KG1 (cell line): ENCODE measurements around the gene RTL1.

ENCODE experiments used
- DNase-seq: peaks from one replicate; lab custom pipeline; 2025; lab: John Stamatoyannopoulos, UW

The RTL1 gene

DNA sequence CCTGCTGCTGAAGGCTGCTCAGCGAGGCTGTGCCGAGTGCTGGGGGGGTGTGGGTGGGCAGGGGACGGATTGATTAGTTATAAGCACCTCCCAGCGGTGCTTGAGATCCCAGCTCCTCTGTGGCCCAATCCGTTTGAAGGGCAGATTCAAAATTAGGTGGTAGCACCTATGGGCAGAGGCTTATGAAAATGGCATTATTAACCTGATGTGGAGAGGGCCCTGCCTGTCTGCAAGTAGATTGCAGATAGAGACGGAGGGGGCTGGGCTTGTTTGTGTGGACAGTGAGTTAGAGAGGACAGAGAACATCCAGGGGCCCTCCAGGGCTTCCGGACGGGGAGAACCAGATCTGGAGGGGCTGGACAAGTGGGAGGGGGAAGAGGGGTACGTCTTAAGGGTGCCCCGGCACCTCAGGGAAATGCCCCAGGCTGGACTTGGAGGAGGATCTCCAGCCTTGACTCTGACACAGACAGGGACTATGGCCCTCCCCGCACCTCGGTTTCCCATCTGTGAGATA lies at the start of gene RTL1:
Gene RTL1, minus strand, starts transcription at position 51 of the 514 bp plus-strand sequence. CDS start 18,934 bp downstream, outside the sequence.
- DNase-seq, result no peak

DNA sequence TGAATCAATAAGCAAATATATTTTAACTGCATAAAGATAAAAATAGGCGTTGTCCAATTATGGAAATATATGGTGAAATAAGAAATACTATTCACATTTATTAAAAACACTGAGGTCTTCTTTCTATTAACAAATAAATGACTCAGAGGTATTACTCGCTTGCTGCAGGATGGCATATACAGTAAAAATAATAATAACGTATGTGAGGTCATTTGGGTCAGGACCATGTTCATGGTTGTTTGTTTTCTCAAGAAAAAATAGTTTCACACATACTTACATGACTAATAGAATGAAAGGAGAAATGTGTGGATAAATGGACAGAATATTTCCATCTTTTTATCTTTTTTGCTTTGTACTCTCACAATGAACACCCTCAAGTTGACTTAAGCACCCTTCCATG lies 46.5 kb upstream of the RTL1 start:
- DNase-seq, result no peak

DNA sequence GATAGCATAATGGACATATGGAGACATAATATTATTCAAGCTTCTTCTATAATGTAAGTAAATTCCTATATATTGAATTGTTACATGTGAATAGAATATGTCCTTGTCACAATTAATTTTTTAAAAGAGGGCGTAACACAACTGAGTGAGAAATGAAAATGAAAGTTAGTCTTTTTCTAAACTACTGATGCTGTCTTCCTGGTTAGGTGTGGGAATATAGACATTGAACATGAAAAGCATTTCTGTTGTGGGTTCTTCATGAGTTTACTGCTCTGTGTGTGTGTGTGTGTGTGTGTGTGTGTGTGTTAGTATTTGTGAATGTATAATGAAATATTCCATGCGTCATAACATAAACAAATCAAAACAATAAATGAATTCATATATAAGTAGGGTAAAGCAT lies 40.5 kb upstream of the RTL1 start:
- no peak for DNase-seq

DNA sequence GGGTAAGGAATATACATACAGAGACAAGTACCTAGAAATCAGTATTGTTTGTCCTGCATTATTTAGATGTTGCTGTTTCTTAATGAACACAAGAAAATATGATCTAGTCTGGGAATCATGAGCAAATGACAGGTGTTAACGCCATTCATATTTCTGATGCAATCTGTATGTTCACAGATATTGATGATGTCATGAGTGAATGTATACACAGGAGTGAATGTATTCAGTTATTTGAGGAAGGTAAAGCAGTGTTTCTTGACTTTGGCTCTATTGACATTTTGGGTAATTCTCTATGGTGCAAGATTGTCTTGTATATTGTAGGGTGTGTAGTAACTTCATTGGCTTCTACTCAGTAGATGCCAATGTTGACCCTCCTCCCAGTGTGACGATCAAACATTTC lies 26.7 kb upstream of the RTL1 start:
- no peak for DNase-seq

DNA sequence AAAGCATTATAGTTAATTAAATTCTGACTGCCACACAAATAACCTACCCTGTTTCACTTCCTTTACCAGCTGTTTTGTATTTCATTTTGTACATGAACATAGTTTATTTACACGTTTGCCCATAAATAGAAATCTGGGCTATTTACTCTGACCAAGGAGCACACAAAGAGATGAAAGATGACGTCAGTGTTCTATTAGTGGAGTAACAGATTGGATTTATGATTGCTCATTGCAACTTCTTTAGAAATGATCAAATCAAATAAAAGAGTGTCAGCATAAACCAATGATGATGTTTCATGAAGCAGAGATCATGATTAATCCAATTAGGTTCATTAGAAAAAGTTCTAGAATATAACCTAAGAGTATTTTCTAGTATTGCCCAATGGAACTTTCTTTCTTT lies 12.0 kb upstream of the RTL1 start:
- no peak for DNase-seq

DNA sequence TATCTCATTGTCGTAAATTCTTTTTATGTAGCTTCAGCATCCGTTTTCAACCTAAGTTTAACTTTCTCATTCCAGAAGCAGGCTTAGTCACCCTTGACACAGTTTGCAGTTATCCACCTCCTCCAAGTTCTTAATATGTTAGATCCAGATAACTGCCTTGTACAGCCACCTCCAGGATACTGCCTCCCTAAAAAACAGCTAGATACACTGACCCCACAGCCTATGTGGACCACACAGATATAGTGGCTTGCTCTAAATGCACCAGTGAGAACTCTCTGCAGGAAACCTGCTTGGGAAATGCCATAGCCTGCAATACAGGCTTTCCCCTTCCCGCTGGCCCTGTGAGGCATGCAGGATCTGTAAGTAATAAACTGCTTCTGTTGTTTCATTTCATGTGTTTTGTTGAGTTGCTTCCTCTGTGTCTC lies 11.1 kb upstream of the RTL1 start:
- DNase-seq, result no peak

DNA sequence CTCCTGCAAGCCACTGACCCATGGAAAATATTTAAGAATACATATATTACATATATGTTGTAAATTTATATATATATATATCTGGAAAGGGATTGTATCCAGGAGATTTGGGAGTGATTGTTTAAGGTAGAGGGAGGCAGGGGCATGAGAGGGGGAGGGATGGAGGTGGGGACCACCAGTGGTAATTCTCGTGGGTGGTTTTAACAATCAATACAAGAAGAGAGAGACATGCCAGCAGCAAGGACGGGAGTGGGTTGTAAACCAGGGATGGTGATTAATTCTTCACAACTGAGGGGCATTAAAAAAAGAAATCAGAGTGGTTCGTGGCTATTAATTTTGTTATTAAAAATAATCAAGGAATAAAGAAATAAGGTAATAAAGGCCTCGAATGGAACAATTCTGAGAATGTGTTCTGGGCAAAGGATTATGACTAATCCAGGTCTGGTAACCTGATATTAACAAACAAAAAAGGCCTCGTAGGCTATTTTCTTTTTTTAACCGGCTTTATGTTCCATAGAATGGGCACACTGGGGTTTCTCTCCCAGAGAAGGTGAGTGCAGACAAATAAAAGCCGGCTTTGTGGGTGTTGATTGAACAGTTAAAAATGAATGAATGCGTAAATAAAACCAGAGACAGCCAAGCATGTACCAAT lies 8.3 kb upstream of the RTL1 start:
- no peak for DNase-seq

DNA sequence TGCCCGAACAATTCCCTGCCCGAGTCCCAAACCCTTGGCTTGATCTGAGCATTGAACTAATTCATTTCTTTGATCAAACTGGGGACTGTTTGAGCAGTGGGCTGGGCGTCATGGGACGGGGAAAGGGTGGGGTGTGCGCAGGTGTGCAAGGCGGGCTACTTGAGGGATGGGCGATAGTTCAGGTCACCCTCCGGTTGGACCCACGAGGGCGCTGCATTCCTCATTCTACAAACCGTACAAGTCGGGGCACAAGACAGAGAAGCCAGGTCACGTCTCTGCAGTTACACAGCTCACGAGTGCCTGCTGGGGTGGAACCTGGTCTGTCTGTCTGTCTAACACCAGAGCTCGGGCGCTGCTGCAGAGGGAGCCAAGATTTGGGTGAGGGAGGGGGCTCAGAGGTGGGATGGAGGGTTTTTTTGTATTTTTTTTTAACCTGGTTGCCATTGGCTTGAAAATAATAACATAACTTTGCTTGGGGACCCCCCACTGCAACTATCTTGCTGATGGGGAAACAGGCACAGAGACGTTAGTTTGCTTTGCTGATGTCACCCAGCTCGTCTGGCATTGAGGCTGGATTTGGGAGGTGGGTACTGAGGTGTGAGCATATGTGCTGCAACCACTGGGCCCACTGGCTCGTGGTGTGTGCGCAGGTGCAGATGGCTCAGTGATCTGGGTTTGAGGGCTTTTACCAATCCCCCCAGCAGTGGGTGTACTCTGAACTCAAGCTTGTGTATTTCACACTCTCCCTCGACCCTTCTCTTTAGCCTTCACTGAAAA lies 7.6 kb upstream of the RTL1 start:
- DNase-seq, result no peak

DNA sequence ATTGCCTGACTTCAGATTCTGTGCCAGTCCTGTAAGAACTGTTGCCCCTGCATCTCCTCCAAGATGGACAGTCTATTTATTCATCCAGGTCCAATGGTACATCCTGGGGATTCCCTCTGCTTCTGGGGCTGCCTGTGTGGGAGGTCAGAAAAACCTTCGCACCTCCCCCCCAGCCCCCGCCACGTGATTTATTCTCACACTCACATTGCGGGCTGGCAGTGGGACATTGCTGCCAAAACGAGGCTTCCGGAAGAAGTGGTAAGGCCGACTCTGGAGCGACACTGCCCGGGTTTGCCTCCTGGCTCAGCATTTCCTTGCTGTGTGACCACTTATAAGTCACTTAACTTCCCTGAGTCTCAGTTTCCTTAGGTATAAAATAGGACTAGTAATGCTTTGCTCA lies 5.9 kb upstream of the RTL1 start:
- no peak for DNase-seq

DNA sequence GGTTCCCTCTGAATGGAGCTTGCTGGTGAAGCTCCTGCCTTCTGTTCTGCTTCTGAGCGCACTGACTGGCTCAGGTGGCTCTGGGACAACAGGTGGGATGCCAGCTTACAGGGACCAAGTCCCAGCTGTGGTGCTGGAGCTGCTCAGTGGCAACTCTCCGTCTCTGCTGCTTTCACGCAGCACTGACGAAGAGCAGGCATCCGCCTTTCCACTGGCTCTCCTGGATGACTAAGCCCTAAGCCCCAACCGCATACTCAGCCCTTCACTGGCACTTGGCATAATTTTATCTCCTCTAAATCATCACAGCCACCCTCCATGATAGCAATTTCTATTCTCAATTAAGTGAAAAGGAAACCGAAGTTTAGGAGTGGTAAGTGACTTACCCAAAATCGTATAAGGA lies 3.7 kb upstream of the RTL1 start:
- DNase-seq, result no peak

DNA sequence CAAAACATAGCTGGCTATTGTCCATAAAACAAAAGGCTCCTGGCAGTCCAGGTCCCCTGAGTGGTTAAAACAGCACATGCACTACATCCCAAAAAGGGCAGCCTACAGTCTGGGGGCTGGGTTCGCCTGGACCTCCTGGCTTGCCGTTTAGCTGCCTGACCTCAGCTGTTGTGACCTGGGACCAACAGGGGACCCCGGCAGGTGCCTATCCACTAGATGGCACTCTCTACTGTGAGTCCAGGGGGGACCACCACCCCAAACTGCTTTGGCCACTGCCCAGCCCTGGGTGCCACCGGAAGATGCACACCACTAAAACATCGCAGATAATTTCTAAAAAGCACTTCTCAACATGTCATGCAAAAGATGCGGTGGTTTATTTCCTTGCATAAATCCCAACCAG lies 2.9 kb upstream of the RTL1 start:
- no peak for DNase-seq

DNA sequence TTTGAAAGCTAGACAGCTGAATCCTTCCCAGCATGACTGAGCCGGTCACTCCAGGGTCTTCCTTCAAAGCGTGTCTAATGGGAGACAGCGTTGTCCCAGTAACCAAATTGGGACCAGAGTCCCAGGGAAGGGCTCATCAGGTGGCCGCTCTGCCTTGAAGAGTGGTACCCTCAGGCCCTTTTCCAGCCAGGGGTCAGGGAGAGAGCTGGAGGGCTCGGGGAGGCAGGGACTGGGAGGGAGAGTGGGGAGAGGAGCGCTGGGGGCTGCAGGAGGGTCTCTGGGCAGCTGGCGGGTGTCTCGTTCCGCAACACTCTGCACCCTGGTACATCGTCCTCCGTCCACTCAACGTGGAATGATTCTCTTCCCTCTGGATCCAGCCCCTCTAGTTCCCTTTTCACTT lies 1.6 kb upstream of the RTL1 start:
- DNase-seq, result no peak

DNA sequence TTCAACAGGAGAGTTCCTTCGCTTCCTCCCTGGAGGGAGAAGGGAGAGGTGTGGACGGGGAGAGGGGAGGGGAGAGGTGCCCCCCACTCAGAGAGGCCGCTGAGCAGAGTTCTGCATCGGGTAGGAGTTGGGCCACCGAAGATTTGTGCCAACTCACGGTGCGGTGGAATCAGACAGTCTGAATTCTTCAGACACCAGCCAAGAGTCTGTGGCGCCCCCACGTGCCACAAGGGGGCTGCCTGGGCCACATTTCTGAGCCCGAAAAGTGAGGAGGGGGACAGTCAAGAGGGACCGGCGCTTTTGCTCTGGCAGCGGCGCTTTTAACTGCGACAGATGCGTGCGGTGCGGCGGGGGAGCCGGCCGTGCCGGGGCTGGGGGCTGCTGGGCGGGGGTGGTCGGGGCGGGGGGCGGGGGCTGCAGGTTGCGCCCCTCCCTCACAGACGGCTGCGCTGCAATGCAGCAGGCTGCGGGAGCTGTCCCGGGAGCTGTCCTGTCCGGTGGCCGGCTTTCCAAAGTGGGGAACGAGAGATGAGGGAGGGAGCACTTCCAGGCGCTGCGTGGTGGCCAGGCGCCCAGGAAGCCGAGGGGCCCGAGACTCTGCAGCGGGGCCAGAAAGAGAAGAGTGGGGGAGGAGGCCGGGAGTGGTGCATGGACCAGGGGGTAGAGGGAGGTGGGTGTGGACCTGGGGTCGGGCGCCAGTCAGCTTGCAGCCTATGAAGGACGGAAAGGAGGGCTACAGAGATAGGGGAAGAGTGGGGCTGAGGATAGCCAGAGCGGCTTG lies 975 bp upstream of the RTL1 start:
- DNase-seq, result no peak

DNA sequence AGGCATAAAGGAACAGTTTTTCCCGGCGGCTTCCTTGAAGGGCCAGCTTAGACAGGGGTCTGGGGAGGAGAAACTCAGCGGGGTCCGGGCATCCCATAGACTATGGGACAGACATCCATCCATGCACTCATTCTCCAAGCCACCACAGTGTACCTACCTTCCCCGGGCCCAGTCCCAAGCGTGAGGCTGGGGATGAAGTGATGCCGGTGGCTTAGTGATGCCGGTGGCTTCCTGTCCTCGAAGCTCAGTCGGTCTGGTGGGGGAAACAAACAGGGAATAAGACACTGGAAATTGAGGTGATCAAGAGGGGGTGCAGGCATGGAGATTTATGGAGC lies 421 bp downstream of the RTL1 start:
- DNase-seq, result no peak

DNA sequence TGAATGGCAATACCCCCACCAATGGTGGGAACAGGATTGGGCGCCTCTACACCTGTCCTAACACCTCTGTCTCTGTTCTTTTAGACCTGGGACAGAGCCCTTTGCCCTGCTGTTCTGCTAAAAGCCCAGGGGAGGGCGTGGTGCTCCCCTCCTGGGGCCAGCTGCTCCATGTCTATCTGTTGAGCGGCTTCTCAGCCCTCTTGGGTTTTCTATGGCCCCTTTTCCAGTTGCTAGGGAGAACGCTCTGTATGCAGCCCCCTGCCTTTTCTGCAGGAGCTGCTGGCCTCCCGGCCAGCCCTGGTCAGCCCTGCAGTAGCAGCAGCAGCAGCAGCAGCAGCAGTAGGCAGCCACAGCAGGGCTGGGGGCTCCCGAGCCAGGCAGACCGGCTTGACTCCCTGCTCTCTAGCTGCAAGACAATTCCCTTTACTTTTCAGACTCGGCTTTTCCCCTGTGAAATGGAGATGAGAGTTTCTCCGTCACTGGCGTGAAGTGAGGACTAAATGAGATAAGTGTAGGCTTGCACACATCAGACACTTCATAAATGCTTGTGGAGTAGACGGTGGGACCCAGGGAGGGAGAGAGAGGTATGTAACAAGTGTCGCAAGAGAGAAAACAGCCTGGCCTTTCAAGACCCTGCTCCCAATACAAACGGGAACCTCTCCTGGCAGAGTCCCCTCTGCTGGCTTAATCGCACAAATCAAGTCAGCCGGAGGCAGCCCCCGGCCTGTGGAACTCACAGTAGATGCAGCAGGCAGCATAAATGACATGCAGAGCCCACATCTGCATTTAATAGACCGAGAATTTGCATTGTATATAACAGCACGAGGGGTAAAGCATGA lies 1.0 kb downstream of the RTL1 start:
- DNase-seq, result no peak

DNA sequence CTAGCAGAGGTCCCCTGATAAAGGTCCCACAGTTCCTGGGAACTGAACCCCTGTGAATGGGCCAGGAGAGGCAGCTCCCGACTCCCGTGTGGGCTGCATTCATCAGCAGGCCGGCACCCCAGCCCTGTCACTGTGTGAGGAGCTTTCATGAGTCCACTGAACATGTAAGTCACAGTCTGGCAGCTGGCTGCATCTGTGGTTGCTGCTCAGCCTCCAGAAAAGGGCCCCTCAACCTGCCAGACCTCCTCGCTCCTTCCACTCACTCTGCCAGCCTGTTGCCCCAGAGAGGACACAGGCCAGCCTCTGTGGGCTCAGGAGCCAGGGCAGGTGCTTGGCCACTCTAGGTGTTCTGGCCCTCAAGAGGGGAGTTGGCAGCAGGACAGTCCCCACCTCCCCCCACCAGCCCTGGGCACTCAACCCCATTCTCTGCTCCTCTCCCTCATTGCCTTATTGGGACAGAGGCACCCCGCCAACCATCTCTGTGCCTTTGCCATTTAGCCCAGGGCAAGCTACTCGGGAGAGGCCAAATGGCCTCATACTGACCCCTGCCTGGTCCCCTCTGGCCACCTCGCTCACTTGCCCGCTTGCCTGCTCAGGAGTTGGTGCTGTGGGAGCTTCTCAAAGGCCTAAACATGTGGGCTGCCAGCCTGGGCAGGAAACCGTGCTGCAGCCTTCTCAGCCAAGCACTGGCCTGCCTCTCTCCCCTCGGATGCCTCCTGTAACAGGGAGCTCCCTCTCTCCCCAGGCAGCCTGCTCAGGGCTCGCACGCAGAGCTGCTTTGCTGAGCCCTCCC lies 1.9 kb downstream of the RTL1 start:
- DNase-seq, result no peak

DNA sequence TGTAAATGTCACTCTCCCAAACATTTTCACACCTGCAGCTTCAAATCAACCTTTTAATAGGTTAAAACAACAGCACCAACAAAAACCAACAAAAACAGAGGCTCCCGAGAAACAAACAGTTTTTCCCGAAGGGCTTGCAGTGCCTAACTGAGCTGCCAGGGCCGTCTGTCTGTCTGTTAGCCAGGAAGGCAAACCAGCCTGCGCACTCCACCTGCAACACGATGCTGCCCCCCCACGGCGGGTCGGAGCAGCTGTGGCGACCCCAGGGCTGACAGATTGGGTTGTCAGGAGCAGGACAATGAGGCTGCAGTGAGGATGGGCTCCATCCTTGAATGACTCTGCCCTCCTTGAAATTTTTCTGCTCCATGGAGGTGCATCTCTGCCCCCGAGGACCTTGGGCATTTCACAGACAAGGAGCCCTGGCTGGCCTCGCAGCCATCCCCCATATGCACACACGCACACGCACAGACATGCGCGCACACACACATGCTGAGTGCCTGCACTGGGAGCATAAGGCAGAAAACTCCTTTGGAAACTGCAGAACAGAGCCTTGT lies 2.6 kb downstream of the RTL1 start:
- no peak for DNase-seq

DNA sequence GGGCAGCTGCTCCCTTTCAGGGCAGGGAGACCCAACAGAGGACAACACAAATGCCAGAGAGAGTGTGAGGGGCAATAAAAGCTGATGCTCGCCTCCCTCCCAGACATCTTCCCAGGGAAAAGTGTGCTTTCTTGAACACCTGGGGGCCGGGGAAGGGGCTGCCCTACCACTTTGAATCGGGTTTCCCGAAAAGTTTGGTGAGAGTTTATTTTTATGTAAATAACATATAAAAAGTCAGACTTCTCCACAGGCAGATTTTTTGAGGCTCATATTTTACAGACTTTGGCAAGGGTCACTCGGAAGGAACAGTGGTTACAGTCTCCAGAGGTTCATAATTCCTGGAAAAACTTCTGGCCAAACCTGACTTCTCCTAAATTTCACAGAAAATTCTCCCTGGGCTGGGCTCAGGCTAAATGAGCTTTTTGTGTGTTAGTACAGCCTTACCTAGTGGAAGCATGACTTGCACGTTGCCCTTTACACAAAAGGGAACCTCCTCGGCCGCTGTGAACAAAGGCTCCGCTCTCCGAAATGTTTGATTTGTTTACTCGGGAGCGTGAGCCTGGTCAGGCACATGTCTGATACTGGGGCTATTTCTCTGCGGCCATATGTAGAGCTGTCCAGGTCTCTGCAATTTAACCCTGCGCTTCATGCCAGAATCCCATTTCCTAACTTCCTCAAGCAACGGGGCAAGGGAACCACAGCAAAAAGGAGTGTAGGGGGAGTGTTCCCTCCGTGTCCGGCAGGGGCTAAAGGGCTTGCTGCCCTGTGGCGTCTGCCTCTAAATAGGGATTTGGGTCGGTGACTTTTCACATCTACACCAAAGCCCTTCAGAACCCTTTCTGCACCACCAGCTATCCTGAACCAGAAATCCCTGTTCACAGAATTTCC lies 3.4 kb downstream of the RTL1 start:
- DNase-seq, result no peak

DNA sequence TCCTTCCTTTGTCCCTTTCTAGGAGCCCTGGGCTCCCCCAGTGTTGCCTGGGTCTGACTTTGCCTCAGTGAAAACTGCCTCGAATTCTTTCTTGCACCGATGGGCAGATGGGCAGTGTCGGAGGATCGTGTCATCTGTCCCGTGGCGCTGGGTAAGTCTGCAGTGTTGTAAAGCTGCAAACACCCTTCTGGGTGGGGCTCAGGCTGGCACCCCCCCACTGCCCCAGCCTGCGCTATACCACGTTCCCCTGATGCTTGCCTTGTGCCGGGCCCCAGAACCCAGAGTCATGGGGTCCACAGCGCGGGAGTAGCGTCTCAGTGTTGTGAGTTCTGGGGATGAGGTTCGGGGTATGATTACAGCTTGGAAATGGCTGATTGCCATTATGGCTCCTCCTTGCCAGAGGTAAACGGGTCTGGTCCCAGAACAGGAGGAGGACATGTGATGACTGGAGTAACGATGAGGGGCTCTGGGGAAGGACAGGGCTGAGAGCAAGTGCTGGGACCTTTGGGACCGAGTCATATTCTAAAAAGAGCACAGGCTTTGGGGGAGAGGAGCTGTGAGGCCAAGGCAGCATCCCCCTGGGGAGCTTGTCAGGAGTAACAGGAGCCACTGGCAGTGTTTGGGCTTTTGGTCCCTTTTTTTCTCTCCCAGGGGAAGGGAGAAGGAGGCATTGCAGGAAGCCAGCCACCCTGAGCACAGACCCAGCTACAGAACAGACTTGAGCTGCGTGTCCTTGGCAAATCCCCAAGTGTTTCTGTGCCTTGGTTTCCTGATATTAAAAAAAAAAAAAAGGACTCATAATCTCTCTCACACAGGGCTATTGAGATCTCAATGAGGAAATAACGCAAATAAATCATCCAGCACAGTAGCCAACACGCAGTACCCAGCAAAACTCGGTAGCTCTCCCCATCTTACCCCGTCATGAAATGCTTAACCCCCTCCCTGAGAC lies 4.3 kb downstream of the RTL1 start:
- DNase-seq, result no peak
